T-helper 9 cell (primary cell): ENCODE results near the gene RAB11B.
"Not testable (repeated sequence)": the region's sequence is repeated elsewhere in the genome, so short reads cannot be mapped to it uniquely, and the experiment has no call there.

Experiments used
- DNase-seq: peaks from one replicate; pipeline ENCODE4 v3.0.0-alpha.2; 2020

RAB11B gene

GRCh38 chr19:8396563-8397203, 6.5 kb downstream of the RAB11B start:
- DNase-seq, result peak; percentile 73

GRCh38 chr19:8397271-8397670, 7.1 kb downstream of the RAB11B start:
- DNase-seq, result no peak

- DNase-seq, result no peak
Measured at GRCh38 chr19:8397746-8398310, 7.7 kb downstream of the RAB11B start.

GRCh38 chr19:8398311-8398771, 8.2 kb downstream of the RAB11B start:
- no peak for DNase-seq

DNA sequence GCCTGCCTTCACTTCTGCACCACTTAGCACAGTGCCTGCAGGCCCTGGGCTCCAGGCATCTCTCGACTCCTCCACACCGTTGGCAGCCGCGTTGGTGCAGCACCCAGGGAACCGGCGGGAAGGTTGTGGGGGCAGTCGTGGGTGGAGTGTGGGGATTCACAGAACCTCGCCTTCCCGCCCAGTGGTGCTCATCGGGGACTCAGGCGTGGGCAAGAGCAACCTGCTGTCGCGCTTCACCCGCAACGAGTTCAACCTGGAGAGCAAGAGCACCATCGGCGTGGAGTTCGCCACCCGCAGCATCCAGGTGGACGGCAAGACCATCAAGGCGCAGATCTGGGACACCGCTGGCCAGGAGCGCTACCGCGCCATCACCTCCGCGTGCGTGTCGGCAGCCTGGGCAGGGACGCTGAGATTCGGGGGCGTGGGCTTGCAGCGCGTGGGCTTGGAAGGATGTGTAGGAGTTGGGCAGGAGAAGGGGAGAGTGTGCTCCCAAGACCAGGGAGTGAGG, 9.6 kb downstream of the RAB11B start:
- no peak for DNase-seq

GRCh38 chr19:8401981-8402411, 11.8 kb downstream of the RAB11B start:
- DNase-seq, result no peak

DNA sequence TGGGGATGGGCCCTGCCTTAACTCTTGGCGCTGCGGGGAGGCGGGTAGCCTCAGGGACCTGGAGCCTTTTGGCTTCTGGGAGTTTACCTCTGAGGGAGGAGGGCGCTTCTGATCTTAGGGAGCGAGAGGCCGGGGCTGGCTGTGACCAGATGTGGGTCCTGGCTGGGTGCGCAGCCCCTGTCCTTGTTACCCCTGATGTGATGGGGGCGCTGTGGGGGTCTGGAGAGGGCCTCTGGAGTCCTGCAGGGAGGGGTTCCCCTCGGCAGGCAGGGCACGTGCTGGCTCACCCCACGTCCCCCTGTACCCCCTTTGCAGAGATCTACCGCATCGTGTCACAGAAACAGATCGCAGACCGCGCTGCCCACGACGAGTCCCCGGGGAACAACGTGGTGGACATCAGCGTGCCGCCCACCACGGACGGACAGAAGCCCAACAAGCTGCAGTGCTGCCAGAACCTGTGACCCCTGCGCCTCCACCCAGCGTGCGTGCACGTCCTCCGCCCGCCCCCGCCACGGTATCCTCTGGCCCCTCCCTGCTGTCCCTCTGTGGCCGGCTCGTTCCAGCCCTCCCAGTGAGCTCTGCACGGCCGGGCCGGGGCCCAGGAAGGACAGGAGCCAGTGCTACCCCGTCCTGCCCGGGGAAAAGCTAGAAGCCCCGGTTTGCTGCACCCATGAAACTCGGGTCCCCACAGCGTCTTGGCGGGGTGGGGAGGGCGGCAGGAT, 13.1 kb downstream of the RAB11B start:
- no peak for DNase-seq

GRCh38 chr19:8403820-8404109, 13.6 kb downstream of the RAB11B start:
- no peak for DNase-seq

DNA sequence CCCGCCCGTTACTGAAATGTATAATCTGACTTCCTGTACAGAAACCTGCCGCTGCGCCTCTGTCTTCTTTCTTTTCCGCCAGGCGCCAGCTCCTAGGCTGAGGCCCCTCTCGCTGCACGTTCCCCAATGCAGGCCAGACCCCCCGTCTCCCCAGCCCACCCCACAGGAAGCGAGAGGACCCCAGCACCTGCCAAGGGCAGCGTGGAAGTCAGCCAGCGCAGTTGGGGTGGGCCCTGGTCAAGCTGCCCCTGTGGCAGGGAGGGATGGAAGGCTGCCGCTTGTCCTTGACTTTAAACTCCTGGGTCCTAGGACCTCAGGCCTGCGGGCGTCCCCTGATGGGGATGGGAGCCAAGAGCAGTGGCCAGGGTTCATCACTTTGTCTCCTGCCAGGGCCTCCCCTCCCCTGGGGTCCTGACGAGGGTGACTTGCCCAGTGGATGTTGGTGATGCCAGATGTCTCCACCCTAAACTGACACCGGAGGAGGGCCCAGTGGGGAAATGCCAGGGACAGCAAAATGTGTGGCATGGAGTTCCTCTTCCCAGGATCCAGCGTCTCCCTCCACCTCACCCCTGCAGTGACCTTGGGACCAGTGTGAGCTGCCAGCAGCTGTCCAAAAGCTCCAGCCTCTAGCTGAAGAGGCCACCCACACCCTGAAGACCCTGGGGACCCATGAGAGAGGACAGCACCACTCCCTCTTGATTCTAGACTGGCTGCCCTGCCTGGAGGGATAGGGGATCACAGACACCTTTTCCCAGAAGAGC, 14.4 kb downstream of the RAB11B start:
- no peak for DNase-seq

DNA sequence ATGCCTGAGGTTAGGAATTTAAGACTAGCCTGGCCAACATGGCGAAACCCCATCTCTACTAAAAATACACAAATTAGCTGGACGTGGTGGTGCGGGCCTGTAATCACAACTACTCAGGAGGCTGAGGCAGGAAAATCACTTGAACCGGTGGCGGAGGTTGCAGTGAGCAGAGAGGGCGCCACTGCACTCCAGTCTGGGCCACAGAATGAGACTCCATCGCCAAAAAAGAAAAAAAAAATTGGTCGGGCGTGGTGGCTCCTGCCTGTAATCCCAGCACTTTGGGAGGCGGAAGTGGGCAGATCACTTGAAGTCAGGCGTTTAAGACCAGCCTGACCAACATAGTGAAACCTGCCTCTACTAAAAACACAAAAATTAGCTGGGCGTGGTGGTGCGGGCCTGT, 20.6 kb downstream of the RAB11B start:
- not testable (repeated sequence) for DNase-seq

GRCh38 chr19:8412783-8413628, 22.8 kb downstream of the RAB11B start, which contains the start of gene MARCHF2:
TSS of gene MARCHF2 (plus strand) at chr19:8413305. CDS start at chr19:8421841, 8,536 bp downstream.
- peak; percentile 94 for DNase-seq

DNA sequence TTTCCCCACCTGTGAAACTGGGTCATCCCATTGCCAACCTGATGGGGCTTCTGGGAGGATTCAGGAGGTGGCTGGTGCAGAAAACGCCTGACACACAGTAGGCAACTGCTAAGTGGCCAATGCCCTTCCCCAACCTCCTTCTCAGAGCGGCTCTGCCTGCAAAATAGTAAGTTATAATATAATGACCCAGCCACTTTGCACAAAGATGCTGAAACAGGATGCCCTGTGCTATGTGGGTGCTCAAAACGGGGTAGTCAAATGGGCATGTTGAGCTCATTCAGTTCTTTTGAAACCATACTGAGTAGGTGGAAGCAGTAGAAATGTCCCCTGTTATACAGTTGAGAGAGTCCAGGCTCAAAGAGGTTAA, 23.5 kb downstream of the RAB11B start:
- DNase-seq, result no peak

DNA sequence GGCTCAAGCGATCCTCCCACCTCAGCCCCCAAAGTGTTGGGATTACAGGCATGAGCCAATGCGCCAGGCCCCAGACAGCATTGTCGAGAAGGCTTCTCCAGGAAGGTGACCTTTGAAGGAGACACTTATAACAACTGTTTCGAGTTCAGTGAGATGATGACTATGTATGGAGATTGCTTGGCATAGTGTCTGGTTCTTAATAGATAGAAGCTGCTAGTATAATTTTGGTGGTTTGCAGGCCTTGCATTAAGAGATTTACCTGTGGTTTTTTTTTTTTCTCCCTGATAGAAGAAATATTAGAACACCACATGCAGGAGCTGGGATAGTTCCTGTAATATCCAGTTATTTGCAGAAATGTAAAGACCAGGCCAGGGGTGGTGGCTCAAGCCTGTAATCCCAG, 26.6 kb downstream of the RAB11B start:
- DNase-seq, result no peak

DNA sequence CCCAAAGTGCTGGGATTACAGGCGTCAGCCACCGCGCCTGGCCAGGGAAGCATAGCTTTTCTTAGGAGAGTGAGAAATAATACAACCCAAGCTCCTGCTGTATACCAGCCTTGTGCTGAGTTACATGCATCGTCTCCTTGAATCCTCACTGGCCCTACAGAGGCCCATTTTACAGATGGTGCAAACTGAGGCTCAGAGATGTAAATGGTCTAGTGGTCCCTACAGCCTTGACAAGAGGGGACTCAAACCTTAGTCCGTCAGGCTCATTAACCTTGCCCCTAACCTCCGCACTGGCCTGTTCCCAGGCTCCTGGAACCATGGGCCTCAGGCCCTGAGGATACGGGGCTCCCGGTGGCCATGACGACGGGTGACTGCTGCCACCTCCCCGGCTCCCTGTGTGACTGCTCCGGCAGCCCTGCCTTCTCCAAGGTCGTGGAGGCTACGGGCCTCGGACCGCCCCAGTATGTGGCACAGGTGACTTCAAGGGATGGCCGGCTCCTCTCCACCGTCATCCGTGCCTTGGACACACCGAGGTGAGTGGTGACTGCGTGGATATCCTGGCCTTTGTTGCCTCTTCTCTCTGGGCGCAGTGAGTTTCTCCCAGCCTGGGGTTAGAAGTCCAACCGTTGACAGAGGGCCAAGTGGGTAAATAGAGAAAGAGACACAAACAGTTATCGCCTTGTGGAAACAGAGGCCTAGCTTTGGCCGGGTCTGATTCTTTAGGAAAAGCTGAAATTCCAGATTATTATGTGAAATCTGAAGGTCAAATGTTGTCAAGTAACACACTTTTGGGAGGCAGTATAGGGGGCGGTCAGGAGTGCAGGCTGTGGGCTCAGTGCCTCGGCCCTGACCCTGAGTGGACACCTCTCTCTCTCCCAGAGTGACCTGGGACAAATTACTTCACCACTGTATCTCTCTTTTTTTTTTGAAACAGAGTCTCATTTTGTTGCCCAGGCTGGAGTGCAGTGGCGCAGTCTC, 31.6 kb downstream of the RAB11B start:
- DNase-seq, result no peak

DNA sequence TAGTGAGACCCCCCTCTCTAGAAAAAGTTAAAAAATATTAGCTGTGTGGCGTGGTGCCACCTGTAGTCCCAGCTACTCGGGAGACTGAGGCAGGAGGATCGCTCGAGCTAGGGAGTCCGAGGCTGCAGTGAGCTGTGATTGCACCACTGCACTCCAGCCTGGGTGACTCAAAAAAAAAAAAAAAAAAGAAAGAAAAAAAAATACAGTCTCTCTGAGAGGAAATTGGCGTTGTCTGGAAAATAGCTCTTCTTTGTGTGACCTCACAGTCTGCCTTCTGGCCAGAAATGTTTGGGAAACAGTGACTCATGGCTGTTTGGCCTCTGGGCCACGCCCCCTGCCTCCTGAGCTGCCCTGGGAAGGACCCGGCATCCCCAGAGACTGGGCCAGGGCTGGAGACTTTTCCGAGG, 33.7 kb downstream of the RAB11B start:
- DNase-seq, result no peak

DNA sequence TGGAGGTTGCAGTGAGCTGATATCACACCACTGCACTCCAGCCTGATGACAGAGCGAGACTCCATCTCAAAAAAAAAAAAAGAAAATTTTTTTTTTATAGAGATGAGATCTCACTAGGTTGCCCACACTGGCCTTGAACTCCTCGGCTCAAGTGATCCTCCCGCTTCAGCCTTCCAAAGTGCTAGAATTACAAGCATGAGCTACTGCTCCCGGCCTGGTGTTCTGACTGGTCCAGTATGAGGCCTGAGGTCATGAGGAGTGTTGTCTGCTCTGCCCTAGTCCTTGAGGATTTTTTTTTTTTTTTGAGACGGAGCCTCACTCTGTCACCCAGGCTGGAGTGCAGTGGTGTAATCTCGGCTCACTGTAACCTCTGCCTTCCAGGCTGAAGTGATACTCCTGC, 35.2 kb downstream of the RAB11B start:
- not testable (repeated sequence) for DNase-seq

GRCh38 chr19:8426283-8426682, 36.1 kb downstream of the RAB11B start:
- no peak for DNase-seq

GRCh38 chr19:8429044-8429443, 38.9 kb downstream of the RAB11B start:
- no peak for DNase-seq

DNA sequence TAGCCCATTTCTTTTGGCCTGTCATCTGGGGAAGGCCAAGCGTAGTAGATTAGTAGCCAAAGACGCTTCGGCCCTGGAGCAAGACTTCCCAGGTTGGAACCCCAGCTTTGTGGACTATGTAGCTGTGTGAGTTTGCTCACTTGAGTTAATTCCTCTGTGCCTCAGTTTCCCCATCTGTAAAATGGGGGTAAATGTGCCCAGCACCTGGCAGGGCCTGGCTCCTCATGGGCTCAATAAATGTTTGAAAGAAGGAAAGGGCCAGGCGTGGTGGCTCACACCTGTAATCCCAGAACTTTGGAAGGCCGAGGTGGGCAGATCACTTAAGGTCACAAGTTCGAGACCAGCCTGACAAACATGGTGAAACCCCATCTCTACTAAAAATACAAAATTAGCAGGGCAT, 39.7 kb downstream of the RAB11B start:
- DNase-seq, result no peak

GRCh38 chr19:8430650-8431049, 40.5 kb downstream of the RAB11B start:
- no peak for DNase-seq

- no peak for DNase-seq
Measured at GRCh38 chr19:8438236-8438635, 48.1 kb downstream of the RAB11B start.
